ENCODE data around the gene LETM1.
"Not testable (repeated sequence)": the region's sequence is repeated elsewhere in the genome, so short reads cannot be mapped to it uniquely, and the experiment has no call there.

LETM1 gene

DNA sequence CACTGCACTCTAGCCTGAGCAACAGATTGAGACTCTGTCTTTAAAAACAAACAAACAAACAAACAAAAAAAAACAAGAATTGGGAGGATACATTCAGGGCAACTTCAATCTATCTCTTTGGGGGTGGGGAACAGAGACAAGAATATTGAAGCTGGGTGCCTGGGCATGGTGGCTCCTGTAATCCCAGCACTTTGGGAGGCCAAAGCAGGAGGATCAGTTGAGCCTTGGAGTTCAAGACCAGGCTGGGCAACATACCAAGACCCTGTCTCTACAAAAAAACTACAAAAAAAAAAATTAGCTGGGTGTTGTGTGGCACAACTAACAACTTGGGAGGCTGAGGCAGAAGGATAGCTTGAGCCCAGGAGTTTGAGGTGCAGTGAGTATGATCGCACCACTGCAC, 1.2 kb downstream of the LETM1 start:
- in situ Hi-C loops (cut with MboI; ENCODE audit: low sequenced_read_pairs), result no loop called here

DNA sequence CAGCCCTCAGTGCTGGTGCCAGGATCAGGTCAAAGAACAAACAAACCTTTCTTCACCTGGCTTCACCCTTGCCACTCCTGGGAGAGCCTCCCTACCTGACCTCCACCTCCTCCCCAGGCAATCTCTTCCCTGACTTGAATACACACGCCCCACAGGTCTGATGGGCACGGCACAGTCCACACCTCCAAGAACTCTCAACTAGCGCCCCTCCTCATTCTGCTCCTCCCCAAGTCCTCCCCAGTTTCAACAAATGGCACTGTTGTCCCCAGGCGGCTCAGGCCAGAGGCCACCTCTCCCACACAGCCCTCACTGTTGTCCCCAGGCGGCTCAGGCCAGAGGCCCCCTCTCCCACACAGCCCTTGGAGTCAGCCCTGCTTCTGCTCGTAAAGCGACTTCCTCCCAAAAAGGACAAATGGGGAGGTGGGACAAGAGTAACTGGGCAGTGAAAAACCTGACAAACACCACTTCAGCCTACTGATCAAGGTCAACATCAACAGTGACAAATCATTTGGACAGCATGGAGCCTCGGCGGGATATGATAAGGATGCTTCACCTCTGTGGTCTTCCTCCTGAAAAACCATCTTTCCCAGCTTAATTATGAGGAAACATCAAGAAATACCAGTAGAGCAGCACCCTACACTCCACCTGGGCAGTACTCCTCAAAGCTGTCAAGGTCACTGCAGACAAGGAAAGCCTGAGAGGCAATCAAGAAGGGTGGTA, 2.9 kb downstream of the LETM1 start:
- in situ Hi-C loops (cut with MboI; ENCODE audit: low sequenced_read_pairs), result no loop called here

GRCh38 chr4:1851575-1852410, 4.2 kb downstream of the LETM1 start:
- in situ Hi-C loops (cut with MboI; ENCODE audit: low sequenced_read_pairs), result no loop called here

DNA sequence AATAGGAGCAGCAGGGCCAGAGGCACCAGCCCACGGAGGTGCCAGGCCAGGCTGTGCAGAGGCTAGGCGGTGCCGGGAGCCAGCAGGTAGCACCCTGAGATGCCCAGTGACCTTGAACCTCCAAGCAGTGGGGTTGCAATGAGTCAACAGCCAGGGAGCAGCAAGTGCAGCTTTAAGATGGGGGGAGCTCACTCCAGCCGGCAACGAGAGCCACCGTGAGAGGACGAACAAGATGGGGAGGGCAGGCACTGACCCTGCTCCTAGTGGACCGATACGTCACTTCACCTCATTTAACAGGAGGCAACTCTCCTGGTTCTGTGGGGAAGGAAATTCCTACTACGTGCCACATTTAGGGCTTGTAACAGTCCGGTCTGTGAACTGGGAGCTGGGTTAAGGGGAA, 4.8 kb downstream of the LETM1 start:
- in situ Hi-C loops (cut with MboI; ENCODE audit: low sequenced_read_pairs), result no loop called here

DNA sequence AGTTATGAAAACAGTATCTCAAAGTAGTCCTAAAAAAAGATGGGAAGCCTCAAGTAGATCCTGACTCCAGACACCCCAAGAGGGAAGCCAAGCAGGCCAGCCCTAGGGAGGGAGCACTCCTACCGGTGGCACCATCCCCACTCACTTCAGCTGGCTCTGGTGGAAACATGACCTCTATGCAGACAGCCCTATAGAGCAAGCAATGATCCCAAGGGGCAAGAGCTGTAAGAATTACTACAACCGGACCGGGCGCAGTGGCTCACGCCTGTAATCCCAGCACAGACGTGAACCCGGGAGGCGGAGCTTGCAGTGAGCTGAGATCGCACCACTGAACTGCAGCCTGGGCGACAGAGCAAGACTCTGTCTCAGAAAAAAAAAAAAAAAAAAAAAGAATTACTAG, 5.7 kb downstream of the LETM1 start:
- in situ Hi-C loops (cut with MboI; ENCODE audit: low sequenced_read_pairs), result no loop called here

- in situ Hi-C loops (cut with MboI; ENCODE audit: low sequenced_read_pairs), result no loop called here
Measured at GRCh38 chr4:1846580-1846979, 9.4 kb downstream of the LETM1 start.

GRCh38 chr4:1844618-1845017, 11.3 kb downstream of the LETM1 start:
- in situ Hi-C loops (cut with MboI; ENCODE audit: low sequenced_read_pairs), result not testable (repeated sequence)

DNA sequence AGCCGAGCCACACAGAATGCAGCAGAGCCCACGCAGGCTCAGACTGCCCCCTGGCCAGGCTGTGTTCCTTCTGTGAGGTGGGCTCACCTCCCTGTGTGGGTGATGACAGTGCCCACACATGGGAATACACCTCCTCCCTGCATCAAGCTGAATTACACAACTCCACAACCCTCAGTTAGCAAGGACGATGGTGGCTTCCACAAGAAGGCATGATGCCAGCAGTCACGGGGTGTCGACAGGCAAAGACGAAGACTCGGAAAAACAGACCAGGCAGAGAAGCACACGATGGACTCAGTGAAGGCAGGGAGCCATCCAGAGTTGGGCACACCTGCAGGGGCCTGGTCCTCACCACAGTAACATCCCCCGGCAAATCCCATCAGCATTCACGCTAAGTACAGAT, 12.1 kb downstream of the LETM1 start:
- in situ Hi-C loops (cut with MboI; ENCODE audit: low sequenced_read_pairs), result no loop called here

- in situ Hi-C loops (cut with MboI; ENCODE audit: low sequenced_read_pairs), result no loop called here
Measured at GRCh38 chr4:1842993-1843448, 12.9 kb downstream of the LETM1 start.

DNA sequence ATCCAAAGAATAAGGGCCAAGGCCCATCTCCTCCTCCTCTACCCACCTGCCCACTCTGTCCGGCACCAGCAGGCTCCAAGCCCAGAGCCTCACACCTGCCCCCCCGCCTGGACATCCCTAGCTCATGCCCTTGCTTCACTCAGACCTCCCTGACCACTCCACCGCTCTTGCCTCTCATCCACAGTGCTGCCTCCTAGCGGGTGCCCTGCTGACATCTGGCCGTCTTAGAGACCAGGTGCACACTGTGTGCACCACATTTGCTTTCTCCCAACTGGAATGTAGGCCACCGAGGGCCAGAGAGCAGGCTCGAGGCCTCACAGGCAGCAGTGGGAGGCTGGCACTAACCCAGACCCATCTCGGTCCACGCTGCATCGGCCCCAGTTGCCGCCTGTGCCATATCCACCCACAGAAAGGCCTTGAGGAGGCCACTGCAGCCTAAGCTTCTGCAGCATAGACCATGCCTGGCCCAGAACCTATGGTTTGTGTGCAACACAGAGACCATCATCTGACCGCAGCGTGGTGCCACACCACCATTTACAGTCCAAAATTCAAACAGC, 13.5 kb downstream of the LETM1 start:
- in situ Hi-C loops (cut with MboI; ENCODE audit: low sequenced_read_pairs), result no loop called here

DNA sequence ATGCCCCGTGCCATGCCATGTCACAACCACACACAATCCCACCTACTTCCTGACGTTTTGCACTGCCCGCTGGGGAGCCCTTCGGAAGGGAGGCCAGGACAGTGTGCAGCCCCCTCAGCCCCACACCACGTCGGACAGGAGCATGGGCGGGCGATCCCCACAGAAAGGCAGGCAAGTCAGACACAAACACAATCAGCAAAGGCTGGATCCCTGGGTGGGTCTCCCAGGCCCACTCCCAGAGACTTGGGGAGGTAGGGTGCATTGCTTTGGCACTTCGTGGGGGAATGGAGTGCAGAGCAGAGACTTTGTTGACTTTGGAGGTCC, 14.1 kb downstream of the LETM1 start:
- in situ Hi-C loops (cut with MboI; ENCODE audit: low sequenced_read_pairs), result no loop called here

- in situ Hi-C loops (cut with MboI; ENCODE audit: low sequenced_read_pairs), result no loop called here
Measured at GRCh38 chr4:1841201-1841886, 14.6 kb downstream of the LETM1 start.

- in situ Hi-C loops (cut with MboI; ENCODE audit: low sequenced_read_pairs), result no loop called here
Measured at GRCh38 chr4:1839282-1839681, 16.7 kb downstream of the LETM1 start.

DNA sequence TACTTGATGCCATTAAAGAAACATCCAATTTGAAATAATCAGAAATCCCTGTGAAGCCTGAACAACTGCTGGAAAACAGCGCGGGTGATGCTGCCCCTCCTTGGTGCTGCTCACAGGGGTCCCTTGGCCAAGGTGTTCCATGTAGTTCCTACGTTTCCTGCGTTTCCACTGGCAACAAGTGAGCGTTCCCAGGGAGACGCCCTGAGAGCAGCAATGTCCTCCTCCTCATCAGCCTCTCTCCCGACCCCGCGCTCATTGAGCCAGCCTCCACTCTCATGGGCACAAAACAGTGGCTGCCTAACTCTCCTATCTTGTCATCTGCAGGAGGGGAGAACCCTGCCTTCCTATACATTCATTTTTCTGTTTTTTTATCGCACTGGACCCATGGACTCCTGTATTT, 18.9 kb downstream of the LETM1 start:
- in situ Hi-C loops (cut with MboI; ENCODE audit: low sequenced_read_pairs), result no loop called here

GRCh38 chr4:1836650-1837049, 19.3 kb downstream of the LETM1 start:
- in situ Hi-C loops (cut with MboI; ENCODE audit: low sequenced_read_pairs), result no loop called here

DNA sequence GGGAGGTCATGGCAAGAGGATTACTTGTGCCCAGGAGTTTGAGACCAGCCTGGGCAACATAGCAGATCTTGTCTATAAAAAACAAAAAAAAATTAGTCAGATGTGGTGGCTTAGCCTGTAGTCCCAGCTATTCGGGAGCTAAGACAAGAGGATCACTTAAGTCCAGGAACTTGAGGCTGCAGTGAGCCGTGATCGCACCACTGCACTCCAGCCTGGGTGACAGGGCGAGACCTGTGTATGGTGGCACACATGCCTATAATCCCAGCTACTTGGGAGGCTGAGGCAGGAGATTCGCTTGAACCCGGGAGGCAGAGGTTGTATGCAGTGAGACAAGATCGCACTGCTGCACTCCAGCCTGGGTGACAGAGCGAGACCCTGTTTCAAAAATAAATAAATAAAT, 20.1 kb downstream of the LETM1 start:
- in situ Hi-C loops (cut with MboI; ENCODE audit: low sequenced_read_pairs), result not testable (repeated sequence)

- in situ Hi-C loops (cut with MboI; ENCODE audit: low sequenced_read_pairs), result no loop called here
Measured at GRCh38 chr4:1834047-1834775, 21.7 kb downstream of the LETM1 start.

GRCh38 chr4:1833307-1834046, 22.5 kb downstream of the LETM1 start:
- in situ Hi-C loops (cut with MboI; ENCODE audit: low sequenced_read_pairs), result no loop called here

GRCh38 chr4:1832690-1833089, 23.3 kb downstream of the LETM1 start:
- in situ Hi-C loops (cut with MboI; ENCODE audit: low sequenced_read_pairs), result no loop called here

DNA sequence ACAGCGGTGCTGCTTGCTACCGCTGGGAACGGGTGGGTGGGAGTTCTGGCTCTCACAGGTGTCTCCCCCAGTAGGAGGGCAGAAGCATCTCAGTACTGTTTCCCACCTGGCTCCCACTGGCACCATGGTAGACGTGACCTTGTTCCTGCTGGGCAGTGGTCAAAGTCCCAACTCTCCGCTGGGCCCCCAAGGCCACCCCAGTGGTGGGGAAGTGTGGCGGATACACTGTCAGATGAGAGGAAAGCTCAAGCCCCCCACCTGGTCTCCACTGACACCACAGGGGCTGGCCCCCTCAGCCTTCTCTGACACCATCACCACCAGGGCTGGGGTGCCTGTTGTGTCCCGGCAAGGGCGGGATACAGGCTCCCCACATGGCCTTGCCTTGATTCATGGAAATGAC, 24.6 kb downstream of the LETM1 start:
- in situ Hi-C loops (cut with MboI; ENCODE audit: low sequenced_read_pairs), result no loop called here
